Activated CD4-positive, CD25-positive, alpha-beta regulatory T cell treated with anti-CD3 and anti-CD28 coated beads, Interleukin-2, amount 50 U/mL, for 24 hours (primary cell): ENCODE results near the gene ATG3.
"Not testable (repeated sequence)": the region's sequence is repeated elsewhere in the genome, so short reads cannot be mapped to it uniquely, and the experiment has no call there.

Experiments
- ATAC-seq, 2 donors: fragments of 150-1000 bp; cut with Tn5 transposase; one replicate each; pipeline ENCODE4 v1.10.0; 2021; ENCODE audit warnings: mild to moderate bottlenecking in 1 of 2, moderate library complexity in 1 of 2

The ATG3 gene

GRCh38 chr3:112497897-112498548, 63.7 kb downstream of the ATG3 start:
- ATAC-seq = no peak

GRCh38 chr3:112496366-112497067, 65.2 kb downstream of the ATG3 start:
- no peak for ATAC-seq

GRCh38 chr3:112494448-112494767, 67.4 kb downstream of the ATG3 start:
- not testable (repeated sequence) for ATAC-seq

GRCh38 chr3:112492124-112492523, 69.6 kb downstream of the ATG3 start:
- no peak for ATAC-seq

- ATAC-seq = no peak
These were observed 70.4 kb downstream of the ATG3 start for GRCh38 chr3:112491373-112491772.

- ATAC-seq = peak; percentile 75 to 79
These were observed 71.9 kb downstream of the ATG3 start for GRCh38 chr3:112489674-112490479.

GRCh38 chr3:112486811-112487505, 74.8 kb downstream of the ATG3 start:
- no peak for ATAC-seq

GRCh38 chr3:112484352-112484751, 77.4 kb downstream of the ATG3 start:
- no peak for ATAC-seq

- no peak for ATAC-seq
These were observed 79.1 kb downstream of the ATG3 start for GRCh38 chr3:112482675-112483074.
